Muscle layer of colon (tissue), 2 donors: Measurements from ENCODE around the gene AEBP2.
"Not testable (repeated sequence)": the region's sequence is repeated elsewhere in the genome, so short reads cannot be mapped to it uniquely, and the experiment has no call there.

Experiments
- H3K27ac ChIP-seq: one replicate; pipeline ENCODE4 v1.7.0; 2013; ENCODE audit warnings: low read depth, mild to moderate bottlenecking, low read length, moderate library complexity
- H3K27me3 ChIP-seq, 2 donors: one replicate each; pipeline ENCODE4 v1.7.0; 2013; ENCODE audit warnings: low read length in 2 of 2, mild to moderate bottlenecking in 2 of 2; ENCODE audit not compliant: insufficient read depth in 2 of 2, control insufficient read depth in 1 of 2
- H3K36me3 ChIP-seq: one replicate; pipeline ENCODE4 v1.7.0; 2013; ENCODE audit warnings: mild to moderate bottlenecking, low read length; ENCODE audit not compliant: insufficient read depth
- H3K4me1 ChIP-seq: one replicate; pipeline ENCODE4 v1.7.0; 2013; ENCODE audit warnings: mild to moderate bottlenecking, low read length; ENCODE audit not compliant: insufficient read depth
- H3K4me3 ChIP-seq, 2 donors: one replicate each; pipeline ENCODE4 v1.7.0; 2013; ENCODE audit warnings: low read length in 2 of 2, low read depth in 1 of 2, mild to moderate bottlenecking in 1 of 2, moderate library complexity in 1 of 2
- H3K9ac ChIP-seq: one replicate; pipeline ENCODE4 v1.7.0; 2013; ENCODE audit warnings: low read length
- H3K9me3 ChIP-seq: one replicate; pipeline ENCODE4 v1.7.0; 2013; ENCODE audit warnings: mild to moderate bottlenecking, low read length
- donor health status: abdominal sarcoma.
- donor health status: Adenocarcinoma of cecum.

The AEBP2 gene

DNA sequence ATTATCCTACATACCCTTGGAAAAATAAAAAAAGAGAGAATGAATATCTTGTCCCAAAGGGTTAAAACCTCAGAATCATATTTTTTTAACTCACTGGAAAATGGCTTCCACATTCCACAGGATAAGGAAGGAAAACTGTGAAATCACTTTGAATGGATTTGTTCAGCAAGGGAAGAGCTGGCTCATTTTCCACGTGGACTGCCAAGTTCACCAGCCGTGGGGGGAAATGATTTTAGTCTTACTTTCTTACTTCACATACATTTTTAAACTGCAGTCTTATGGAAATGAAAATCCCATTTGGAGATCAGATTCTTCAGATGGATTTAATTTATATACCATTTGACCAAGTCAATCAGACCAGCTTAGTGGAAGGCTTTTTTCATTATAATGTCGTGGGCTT lies 29.9 kb upstream of the AEBP2 start:
- Histone ChIP-seq H3K36me3 (no peaks in the 10 kb centered on the region), H3K9ac (no peak overlapping the region), H3K27ac (no peak overlapping the region), H3K9me3 (no peaks in the 10 kb centered on the region), H3K27me3 (no peaks in the 10 kb centered on the region), H3K4me3 (no peak overlapping the region), H3K4me1 (peaks cover 16% of the 10 kb centered on the region)

DNA sequence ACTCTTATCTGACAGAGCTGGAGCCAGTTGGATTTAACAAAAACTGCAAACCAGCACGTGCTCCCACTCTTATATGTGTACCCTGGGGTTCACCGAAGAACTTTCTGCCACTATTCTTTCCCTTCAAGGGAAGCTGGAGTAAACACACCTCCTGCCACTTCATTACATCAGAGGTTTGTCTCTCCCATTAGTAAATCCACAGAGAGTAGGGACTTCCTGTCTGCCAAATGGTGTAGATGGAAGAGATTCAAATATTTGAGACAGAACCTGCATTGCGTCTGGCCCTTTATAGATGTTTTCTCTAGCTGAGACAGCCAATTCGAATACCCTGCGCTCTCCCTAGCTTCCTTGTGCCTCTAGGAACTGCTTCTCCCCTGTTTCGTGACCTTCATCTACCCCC lies 29.1 kb upstream of the AEBP2 start:
- Histone ChIP-seq H3K27ac (no peak overlapping the region), H3K4me1 (peaks cover 16% of the 10 kb centered on the region), H3K4me3 (no peak overlapping the region), H3K9me3 (no peaks in the 10 kb centered on the region), H3K9ac (no peak overlapping the region), H3K36me3 (no peaks in the 10 kb centered on the region), H3K27me3 (no peaks in the 10 kb centered on the region)

DNA sequence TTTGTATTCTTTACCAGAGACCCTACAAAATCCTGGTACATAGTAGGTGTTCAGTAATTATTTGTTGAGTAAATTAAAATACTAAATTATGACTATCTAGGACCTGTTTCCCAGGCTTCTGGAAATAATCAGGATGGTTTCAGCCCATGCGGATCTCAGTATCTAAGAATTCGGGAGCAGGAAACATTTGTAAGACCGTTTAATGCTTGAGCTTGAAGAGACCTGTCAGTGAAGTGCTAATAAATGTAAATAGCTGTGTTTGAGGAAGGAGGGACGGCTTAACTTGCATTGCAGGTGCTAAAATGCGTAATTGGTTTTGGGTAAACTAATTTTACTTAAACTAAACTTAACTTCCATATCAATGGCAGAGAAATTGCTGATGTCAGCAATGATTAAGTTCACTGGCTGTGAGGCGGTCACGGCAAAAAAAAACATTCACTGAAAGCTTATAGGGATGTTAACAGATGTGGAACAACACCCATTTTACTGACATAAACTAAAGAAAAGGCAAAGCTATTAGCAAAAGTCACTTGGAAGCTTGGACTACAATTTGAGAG lies 28.6 kb upstream of the AEBP2 start:
- H3K27ac ChIP-seq = no peak overlapping the region

DNA sequence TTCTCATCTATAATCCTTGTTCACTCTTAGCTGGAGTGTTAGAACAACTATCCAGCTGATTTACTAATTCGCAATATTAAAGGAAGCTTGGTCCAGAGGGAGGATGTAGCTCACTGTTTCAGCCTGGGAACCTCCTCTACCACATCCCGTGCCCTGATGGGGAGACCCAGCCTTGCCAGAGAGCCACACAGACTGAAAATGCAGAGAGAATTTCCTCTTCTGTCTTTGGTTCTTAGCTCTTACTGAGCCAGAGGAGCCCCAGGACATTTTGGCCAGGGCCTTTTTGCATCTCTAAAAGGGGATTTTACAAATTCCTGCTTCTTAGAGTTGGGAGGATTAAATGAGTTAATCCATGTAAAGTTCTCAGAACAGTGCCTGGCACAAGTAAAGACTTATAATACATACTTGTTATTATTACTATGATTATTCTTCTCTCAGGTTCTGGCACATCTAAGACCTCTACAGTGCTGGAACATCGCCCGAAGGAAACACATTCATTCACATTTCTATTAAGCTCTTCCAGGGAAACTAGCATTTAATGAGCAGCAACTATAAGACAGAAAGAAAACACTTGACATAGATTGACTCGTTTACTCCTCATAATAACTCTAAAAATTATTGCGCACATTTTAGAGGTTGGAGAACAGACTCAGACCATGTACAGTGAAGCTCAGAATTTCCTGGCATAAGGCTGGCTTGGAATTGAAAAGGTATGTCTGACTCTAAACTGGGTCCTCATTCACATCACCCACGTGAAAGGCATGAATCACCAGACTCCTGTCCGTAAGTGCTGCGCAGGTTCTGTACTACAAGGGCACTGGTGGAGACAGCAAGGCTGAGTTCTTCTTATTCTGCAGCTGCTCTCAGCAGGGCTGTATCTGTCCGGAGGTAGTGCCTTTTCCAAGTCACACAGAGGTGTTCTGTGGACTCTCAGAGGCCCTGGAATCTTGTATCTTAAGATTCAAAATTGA lies 27.8 kb upstream of the AEBP2 start:
- Histone ChIP-seq H3K9me3 (no peaks in the 10 kb centered on the region), H3K9ac (no peak overlapping the region), H3K4me1 (peaks cover 16% of the 10 kb centered on the region), H3K27ac (no peak overlapping the region), H3K27me3 (no peaks in the 10 kb centered on the region), H3K4me3 (no peak overlapping the region), H3K36me3 (no peaks in the 10 kb centered on the region)

More for the DNA sequence above, 28.6 kb upstream of the AEBP2 start:
- Histone ChIP-seq H3K4me1 (peaks cover 16% of the 10 kb centered on the region), H3K9ac (no peak overlapping the region), H3K36me3 (no peaks in the 10 kb centered on the region), H3K4me3 (no peak overlapping the region), H3K9me3 (no peaks in the 10 kb centered on the region), H3K27me3 (no peaks in the 10 kb centered on the region)

GRCh38 chr12:19412844-19413243 lies 26.4 kb upstream of the AEBP2 start:
- no peak overlapping the region for H3K9ac ChIP-seq
- peaks cover 16% of the 10 kb centered on the region for H3K4me1 ChIP-seq
- no peaks in the 10 kb centered on the region for H3K36me3 ChIP-seq
- H3K27me3 ChIP-seq = no peaks in the 10 kb centered on the region
- H3K4me3 ChIP-seq = no peak overlapping the region
- H3K9me3 ChIP-seq = no peaks in the 10 kb centered on the region
- no peak overlapping the region for H3K27ac ChIP-seq

DNA sequence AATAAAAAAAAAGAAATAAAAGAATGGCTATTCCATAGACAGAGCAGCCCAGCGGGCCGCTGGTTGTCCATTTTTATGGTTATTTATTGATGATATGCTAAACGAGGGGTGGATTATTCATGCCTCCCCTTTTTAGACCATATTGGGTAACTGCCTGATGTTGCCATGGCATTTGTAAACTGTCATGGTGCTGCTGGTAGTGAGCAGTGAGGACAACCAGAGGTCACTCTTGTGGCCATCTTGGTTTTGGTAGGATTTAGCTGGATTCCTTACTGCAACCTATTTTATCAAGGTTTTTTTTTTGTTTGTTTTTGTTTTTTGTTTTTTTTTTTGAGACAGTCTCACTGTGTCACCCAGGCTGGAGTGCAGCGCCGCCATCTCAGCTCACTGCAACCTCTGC lies 25.7 kb upstream of the AEBP2 start:
- not testable (repeated sequence) for H3K27ac ChIP-seq

DNA sequence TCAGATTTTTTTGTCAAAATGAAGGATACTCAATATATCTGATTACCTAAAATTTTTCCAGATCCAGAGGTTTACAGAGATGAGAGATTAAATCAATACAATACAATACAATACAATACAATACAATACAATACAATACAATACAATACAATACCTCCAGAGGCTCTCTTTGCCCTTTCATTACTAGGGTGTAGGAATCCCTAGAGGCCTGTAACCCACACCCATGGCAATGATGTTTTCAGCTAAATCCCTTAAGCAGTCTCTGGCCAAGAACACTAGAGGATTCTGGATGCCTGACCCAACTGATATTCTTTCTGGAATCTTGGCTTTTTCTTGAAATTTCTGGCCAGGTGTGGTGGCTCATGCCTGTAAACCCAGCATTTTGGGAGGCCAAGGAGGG lies 23.7 kb upstream of the AEBP2 start:
- H3K9me3 ChIP-seq = no peaks in the 10 kb centered on the region
- H3K36me3 ChIP-seq = no peaks in the 10 kb centered on the region
- no peak overlapping the region for H3K4me3 ChIP-seq
- peaks cover 6% of the 10 kb centered on the region for H3K4me1 ChIP-seq
- no peaks in the 10 kb centered on the region for H3K27me3 ChIP-seq
- no peak overlapping the region for H3K27ac ChIP-seq
- H3K9ac ChIP-seq = no peak overlapping the region

More for the DNA sequence above, 25.7 kb upstream of the AEBP2 start:
- not testable (repeated sequence) for H3K9ac ChIP-seq, H3K9me3 ChIP-seq, H3K4me3 ChIP-seq, H3K36me3 ChIP-seq, H3K27me3 ChIP-seq
- peaks cover 16% of the 10 kb centered on the region for H3K4me1 ChIP-seq

- H3K4me1 ChIP-seq = no peaks in the 10 kb centered on the region
- no peaks in the 10 kb centered on the region for H3K27me3 ChIP-seq
- H3K36me3 ChIP-seq = no peaks in the 10 kb centered on the region
- H3K4me3 ChIP-seq = no peak overlapping the region
- H3K9ac ChIP-seq = no peak overlapping the region
- H3K9me3 ChIP-seq = no peaks in the 10 kb centered on the region
- no peak overlapping the region for H3K27ac ChIP-seq
These were observed 20.2 kb upstream of the AEBP2 start for GRCh38 chr12:19419086-19419485.

GRCh38 chr12:19421503-19422282 lies 17.6 kb upstream of the AEBP2 start:
- Histone ChIP-seq H3K4me1 (no peaks in the 10 kb centered on the region), H3K27ac (no peak overlapping the region), H3K36me3 (no peaks in the 10 kb centered on the region), H3K27me3 (no peaks in the 10 kb centered on the region), H3K9ac (no peak overlapping the region), H3K9me3 (no peaks in the 10 kb centered on the region), H3K4me3 (no peak overlapping the region)

DNA sequence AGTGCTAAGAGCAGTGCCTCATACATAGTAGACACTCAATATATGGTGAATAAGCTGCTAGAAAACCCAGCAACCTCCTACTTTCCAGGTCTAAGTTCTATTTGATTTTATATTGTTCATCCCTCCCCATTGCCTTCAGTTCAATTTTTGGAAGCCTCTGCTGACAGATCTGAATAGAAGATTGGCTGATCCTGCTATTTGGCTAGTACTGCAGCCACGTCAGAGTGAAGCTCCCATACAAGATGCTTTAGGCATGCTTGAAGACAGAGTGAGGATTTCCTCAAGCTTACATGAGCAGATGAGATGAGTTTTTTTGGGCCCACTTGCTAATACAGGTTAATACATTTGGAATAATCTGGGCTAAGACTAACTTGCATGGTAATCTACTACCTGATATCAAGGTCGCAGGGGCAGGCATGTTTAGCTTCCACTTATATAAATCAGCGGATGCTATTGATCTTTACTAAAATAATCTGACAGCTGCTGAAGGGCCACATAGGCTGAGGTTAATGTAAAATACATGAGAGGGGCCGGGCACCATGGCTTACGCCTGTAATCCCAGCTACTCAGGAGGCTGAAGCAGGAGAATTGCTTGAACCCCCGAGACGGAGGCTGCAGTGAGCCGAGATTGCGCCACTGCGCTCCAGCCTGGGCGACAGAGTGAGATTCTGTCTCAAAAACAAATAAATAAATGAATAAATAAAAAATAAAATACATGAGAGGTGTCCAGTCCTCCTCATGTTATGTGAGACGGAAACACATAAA lies 15.9 kb upstream of the AEBP2 start:
- Histone ChIP-seq H3K36me3 (no peaks in the 10 kb centered on the region), H3K4me1 (no peaks in the 10 kb centered on the region), H3K27me3 (no peaks in the 10 kb centered on the region), H3K27ac (no peak overlapping the region), H3K9ac (no peak overlapping the region), H3K9me3 (no peaks in the 10 kb centered on the region), H3K4me3 (no peak overlapping the region)

- H3K4me1 ChIP-seq = no peaks in the 10 kb centered on the region
- no peaks in the 10 kb centered on the region for H3K9me3 ChIP-seq
- H3K36me3 ChIP-seq = no peaks in the 10 kb centered on the region
- no peak overlapping the region for H3K27ac ChIP-seq
- H3K4me3 ChIP-seq = no peak overlapping the region
- no peaks in the 10 kb centered on the region for H3K27me3 ChIP-seq
- no peak overlapping the region for H3K9ac ChIP-seq
These were observed 11.0 kb upstream of the AEBP2 start for GRCh38 chr12:19428246-19428645.
